GM18907 (cell line): ENCODE data around the gene DGKE.

Source experiments
- ATAC-seq: cut with Tn5 transposase; IDR thresholded peaks from one replicate; pipeline ENCODE4 v1.9.1; 2021; ENCODE audit warnings: mild to moderate bottlenecking, moderate library complexity; ENCODE audit not compliant: unreplicated experiment

The DGKE gene

GRCh38 chr17:56887552-56888467 is 53.9 kb downstream of the DGKE start:
- ATAC-seq = no peak

- no peak for ATAC-seq
These were observed 56.4 kb downstream of the DGKE start for GRCh38 chr17:56890390-56890789.

GRCh38 chr17:56890906-56891674 is 57.1 kb downstream of the DGKE start:
- ATAC-seq = no peak

- no peak for ATAC-seq
These were observed 57.8 kb downstream of the DGKE start for GRCh38 chr17:56891751-56892150.

GRCh38 chr17:56892333-56892732 is 58.4 kb downstream of the DGKE start:
- ATAC-seq = no peak

- no peak for ATAC-seq
These were observed 59.6 kb downstream of the DGKE start for GRCh38 chr17:56893503-56893902.

GRCh38 chr17:56894859-56895455 is 61.0 kb downstream of the DGKE start:
- ATAC-seq = no peak

- ATAC-seq = no peak
These were observed 62.4 kb downstream of the DGKE start for GRCh38 chr17:56896217-56896967.

GRCh38 chr17:56896968-56897359 is 63.0 kb downstream of the DGKE start:
- no peak for ATAC-seq

- ATAC-seq = no peak
These were observed 63.9 kb downstream of the DGKE start for GRCh38 chr17:56897646-56898424.

- ATAC-seq = no peak
These were observed 64.9 kb downstream of the DGKE start for GRCh38 chr17:56898874-56899273.

GRCh38 chr17:56899403-56899802 is 65.5 kb downstream of the DGKE start:
- no peak for ATAC-seq

- ATAC-seq = no peak
These were observed 68.4 kb downstream of the DGKE start for GRCh38 chr17:56902348-56902747.

- no peak for ATAC-seq
These were observed 69.6 kb downstream of the DGKE start for GRCh38 chr17:56903560-56903959.

GRCh38 chr17:56908001-56908542 is 74.1 kb downstream of the DGKE start:
- ATAC-seq = peak; percentile 86

- ATAC-seq = no peak
These were observed 76.0 kb downstream of the DGKE start for GRCh38 chr17:56909742-56910508.

GRCh38 chr17:56910509-56911235 is 76.7 kb downstream of the DGKE start:
- ATAC-seq = no peak
